ENCODE data around the gene RBM15B. TPM values are rescaled to one million over a fixed set of nuclear protein-coding genes. Genes with fewer than 3 reads are reported as not detected.
"Not testable (repeated sequence)": the region's sequence is repeated elsewhere in the genome, so short reads cannot be mapped to it uniquely, and the experiment has no call there.

RBM15B gene
- total RNA-seq, 1 donor from 2014 or later = 75.8 TPM

DNA sequence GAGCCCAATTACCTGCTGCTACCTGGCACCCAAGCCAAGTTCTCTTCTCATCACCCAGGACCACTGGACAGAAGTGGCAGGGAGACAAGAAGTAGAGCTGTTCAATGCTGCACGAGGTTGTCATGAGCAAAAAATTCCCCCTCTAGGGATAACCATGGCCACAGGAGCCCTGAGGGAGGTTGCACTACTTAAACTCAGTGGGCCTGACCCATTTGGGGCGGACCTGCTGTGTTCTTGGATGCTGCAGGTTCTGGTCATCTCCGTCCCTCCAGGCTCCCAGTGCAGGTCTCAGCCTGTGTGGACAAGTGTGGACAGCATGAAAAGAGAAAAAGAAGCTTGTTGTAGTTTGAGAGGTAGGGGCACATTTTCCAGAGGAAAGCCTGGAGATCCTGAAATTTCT lies 32.1 kb upstream of the RBM15B start:
- TF ChIP-seq, protein P1, sequence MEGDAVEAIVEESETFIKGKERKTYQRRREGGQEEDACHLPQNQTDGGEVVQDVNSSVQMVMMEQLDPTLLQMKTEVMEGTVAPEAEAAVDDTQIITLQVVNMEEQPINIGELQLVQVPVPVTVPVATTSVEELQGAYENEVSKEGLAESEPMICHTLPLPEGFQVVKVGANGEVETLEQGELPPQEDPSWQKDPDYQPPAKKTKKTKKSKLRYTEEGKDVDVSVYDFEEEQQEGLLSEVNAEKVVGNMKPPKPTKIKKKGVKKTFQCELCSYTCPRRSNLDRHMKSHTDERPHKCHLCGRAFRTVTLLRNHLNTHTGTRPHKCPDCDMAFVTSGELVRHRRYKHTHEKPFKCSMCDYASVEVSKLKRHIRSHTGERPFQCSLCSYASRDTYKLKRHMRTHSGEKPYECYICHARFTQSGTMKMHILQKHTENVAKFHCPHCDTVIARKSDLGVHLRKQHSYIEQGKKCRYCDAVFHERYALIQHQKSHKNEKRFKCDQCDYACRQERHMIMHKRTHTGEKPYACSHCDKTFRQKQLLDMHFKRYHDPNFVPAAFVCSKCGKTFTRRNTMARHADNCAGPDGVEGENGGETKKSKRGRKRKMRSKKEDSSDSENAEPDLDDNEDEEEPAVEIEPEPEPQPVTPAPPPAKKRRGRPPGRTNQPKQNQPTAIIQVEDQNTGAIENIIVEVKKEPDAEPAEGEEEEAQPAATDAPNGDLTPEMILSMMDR (IDR thresholded peaks at IDR 0.05; ENCODE audit: unreplicated experiment) = no peak
- Mint-ChIP-seq H3K4me1 (ENCODE audit: low read depth) (peaks cover 15% of the 10 kb centered on the region), H3K27ac (no peak overlapping the region), H3K36me3 (ENCODE audit: insufficient read depth) (peaks cover 14% of the 10 kb centered on the region), H3K4me3 (ENCODE audit: low read depth) (no peak overlapping the region), H3K27me3 (no peaks in the 10 kb centered on the region), H3K9me3 (ENCODE audit: low read depth) (no peaks in the 10 kb centered on the region)
- no peak for DNase-seq (ENCODE audit: low spot score, unreplicated experiment)

DNA sequence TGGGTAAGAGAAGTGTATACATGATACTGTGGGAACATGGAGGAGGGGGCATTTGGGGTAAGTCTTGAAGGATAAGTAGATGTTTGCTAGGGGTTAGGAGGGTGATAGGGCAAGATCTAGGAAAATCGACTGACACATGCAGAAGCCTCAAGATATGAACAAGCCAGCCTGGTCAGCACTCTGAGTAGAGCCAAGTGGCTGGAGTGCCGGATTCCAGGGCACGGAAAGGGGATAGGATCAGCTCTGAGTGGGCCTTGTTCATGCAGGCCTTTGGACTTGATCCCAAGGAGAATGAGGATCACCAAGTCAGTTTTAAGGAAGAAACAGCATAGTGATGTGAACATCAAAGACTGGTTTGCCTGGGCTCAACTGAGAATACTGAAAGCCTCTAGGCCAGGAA lies 30.3 kb upstream of the RBM15B start:
- Mint-ChIP-seq H3K27me3 (no peaks in the 10 kb centered on the region), H3K9me3 (ENCODE audit: low read depth) (peaks cover 3% of the 10 kb centered on the region), H3K4me3 (ENCODE audit: low read depth) (no peak overlapping the region), H3K36me3 (ENCODE audit: insufficient read depth) (peaks cover 24% of the 10 kb centered on the region), H3K4me1 (ENCODE audit: low read depth) (peaks cover 11% of the 10 kb centered on the region), H3K27ac (no peak overlapping the region)
- no peak for DNase-seq (ENCODE audit: low spot score, unreplicated experiment)
- TF ChIP-seq, protein P1 (IDR thresholded peaks at IDR 0.05; ENCODE audit: unreplicated experiment) = no peak

DNA sequence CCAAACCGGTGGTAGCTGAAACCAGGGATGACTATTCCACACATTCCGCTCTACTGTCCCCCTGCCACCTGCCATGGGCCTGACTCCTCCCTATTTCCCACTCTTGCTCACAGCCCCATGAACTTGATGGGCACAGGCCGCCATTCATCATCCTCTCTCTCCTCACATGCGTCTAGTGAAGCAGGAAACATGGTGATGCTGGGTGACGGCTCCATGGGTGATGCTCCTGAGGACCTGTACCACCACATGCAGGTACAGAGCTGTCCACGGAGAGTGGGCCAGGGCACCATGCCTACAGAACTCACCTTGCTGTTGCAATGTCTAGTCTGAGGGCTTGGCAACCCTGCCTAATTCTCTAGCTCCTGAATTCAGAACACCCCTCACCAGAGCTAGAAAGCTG lies 29.3 kb upstream of the RBM15B start:
- Mint-ChIP-seq H3K9me3 (ENCODE audit: low read depth) (peaks cover 3% of the 10 kb centered on the region), H3K27ac (no peak overlapping the region), H3K4me3 (ENCODE audit: low read depth) (no peak overlapping the region), H3K4me1 (ENCODE audit: low read depth) (peaks cover 1% of the 10 kb centered on the region), H3K27me3 (no peaks in the 10 kb centered on the region), H3K36me3 (ENCODE audit: insufficient read depth) (peaks cover 27% of the 10 kb centered on the region)
- no peak for DNase-seq (ENCODE audit: low spot score, unreplicated experiment)
- TF ChIP-seq, protein P1 (IDR thresholded peaks at IDR 0.05; ENCODE audit: unreplicated experiment) = no peak

DNA sequence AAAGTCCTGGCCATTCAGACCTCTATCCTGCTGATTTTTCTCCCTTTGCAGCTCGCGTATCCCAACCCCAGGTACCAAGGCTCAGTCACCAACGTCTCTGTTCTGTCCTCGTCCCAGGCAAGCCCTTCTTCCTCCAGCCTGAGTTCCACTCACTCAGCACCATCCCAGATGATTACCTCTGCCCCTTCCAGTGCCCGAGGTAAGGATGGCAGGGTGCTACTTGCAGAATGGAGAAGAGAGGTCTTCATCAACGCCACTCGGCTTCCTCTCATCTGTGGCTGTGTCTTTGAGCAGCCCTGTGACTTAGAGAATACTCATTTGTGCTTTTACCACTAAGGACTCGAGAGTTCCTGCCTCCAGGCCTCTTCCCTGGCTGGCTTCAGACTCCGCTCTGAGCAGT lies 28.6 kb upstream of the RBM15B start:
- Mint-ChIP-seq H3K9me3 (ENCODE audit: low read depth) (peaks cover 7% of the 10 kb centered on the region), H3K4me1 (ENCODE audit: low read depth) (no peaks in the 10 kb centered on the region), H3K4me3 (ENCODE audit: low read depth) (no peak overlapping the region), H3K27ac (no peak overlapping the region), H3K36me3 (ENCODE audit: insufficient read depth) (peaks cover 34% of the 10 kb centered on the region), H3K27me3 (no peaks in the 10 kb centered on the region)
- no peak for DNase-seq (ENCODE audit: low spot score, unreplicated experiment)
- TF ChIP-seq, protein P1 (IDR thresholded peaks at IDR 0.05; ENCODE audit: unreplicated experiment) = no peak

DNA sequence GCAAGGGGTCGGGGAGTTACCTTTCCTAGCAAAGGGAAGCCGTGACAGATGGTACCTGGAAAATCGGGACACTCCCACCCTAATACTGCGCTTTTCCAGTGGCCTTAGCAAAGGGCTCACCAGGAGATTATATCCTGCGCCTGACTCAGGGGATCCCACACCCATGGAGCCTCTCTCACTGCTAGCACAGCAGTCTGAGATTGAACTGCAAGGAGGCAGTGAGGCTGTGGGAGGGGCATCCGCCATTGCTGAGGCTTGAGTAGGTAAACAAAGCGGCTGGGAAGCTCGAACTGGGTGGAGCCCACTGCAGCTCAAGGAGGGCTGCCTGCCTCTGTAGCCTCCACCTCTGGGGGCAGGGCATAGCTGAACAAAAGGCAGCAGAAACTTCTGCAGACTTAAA lies 22.8 kb upstream of the RBM15B start:
- not testable (repeated sequence) for DNase-seq (ENCODE audit: low spot score, unreplicated experiment); H3K27ac Mint-ChIP-seq; H3K4me3 Mint-ChIP-seq (ENCODE audit: low read depth); H3K4me1 Mint-ChIP-seq (ENCODE audit: low read depth); H3K27me3 Mint-ChIP-seq
- peaks cover 28% of the 10 kb centered on the region for H3K36me3 Mint-ChIP-seq (ENCODE audit: insufficient read depth)
- peaks cover 10% of the 10 kb centered on the region for H3K9me3 Mint-ChIP-seq (ENCODE audit: low read depth)

DNA sequence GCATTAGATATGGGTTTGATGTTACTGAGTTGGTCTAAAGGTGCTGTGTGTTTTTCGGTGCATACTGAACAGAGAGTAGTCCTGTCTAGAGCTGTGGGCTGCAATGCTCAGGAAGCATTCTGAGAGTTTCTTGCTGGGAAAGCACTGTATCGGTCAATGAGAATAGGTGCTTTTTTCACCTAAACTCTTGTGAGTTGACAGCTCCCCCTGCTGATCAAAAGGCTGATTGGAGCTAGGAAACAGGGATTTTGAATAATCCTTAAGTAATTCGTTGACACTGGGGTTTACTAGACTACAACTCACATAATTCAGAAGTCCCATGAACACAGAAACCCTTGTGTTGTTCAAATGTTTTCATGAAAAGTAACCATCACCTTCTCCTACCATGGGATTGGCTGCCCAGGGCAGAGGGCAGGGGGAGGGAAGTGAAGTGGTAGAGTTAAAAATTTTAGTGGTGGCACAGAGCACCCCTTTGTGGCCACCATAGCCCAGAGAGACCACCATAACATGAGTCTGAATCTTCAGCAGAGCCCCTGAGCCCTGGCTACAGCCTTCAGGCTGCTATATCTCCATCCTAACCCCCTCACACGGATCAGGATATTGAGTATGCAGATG lies 19.0 kb upstream of the RBM15B start:
- no peak overlapping the region for H3K27ac Mint-ChIP-seq
- peak; percentile 56 for DNase-seq (ENCODE audit: low spot score, unreplicated experiment)
- TF ChIP-seq, protein P1 (IDR thresholded peaks at IDR 0.05; ENCODE audit: unreplicated experiment) = peak; percentile 88
- peaks cover 9% of the 10 kb centered on the region for H3K36me3 Mint-ChIP-seq (ENCODE audit: insufficient read depth)
- no peak overlapping the region for H3K4me3 Mint-ChIP-seq (ENCODE audit: low read depth)
- H3K9me3 Mint-ChIP-seq (ENCODE audit: low read depth) = peaks cover 7% of the 10 kb centered on the region
- no peaks in the 10 kb centered on the region for H3K4me1 Mint-ChIP-seq (ENCODE audit: low read depth)
- H3K27me3 Mint-ChIP-seq = no peaks in the 10 kb centered on the region

All from progenitor cell of endocrine pancreas (in vitro differentiated cells).